ENCODE results near the gene DSCAM.

Gene DSCAM

GRCh38 chr21:40547906-40548513, 298.9 kb downstream of the DSCAM start:
- no peak for DNase-seq (ENCODE audit: low read depth)

GRCh38 chr21:40546647-40547046, 300.3 kb downstream of the DSCAM start:
- no peak for DNase-seq (ENCODE audit: low read depth)

DNA sequence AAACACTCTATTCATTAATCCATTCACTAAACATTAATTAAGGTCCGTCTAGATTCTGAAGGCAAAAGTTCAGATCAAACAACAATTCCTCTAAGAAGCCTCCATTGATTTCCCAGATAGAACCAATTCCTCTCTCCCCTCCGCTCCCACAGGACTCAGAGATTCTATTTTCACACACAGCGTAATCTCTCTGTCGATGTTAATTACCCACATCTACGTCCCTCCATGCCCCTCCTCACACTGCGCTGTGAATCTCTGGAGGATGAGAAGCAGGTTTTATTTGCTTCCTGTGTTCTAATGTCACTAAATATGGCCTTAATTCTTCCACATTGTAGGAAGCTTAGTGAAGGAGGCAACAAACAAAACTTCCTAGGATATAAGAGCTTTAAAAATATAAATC, 306.7 kb downstream of the DSCAM start:
- DNase-seq (ENCODE audit: low read depth) = no peak

GRCh38 chr21:40534886-40535285, 312.1 kb downstream of the DSCAM start:
- no peak for DNase-seq (ENCODE audit: low read depth)

DNA sequence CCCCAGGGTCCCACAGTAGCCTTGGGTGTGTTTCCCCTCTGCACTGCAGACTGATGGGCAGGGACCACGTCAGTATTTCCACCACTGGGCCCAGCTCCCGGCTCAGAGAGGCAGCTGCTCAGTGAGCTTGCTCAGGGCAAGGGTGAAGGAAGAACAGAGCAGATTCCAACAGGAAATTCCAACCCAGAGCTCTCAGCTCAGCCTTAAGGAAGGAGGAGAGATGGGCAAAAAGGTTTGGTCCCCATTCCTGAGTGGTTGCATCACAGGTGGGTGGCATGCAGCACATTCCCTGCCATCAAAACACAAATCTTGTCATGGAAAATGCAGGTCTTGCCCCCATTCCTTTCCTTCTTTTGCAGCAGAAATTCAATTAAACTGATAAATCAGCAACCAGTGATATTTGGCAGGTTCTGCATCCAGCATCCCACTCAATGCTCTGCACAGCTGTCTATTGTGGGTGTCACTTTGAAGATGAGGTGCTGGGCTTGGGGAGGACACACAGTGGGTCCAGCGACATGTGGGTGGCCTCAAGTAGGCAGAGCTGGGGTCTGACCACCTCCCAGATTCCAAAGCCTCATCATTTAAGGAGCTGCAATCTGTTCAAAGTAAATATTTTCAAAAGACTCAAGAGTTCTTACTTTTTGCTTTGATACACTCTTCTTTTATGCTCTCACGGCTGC, 315.4 kb downstream of the DSCAM start:
- no peak for DNase-seq (ENCODE audit: low read depth)

DNA sequence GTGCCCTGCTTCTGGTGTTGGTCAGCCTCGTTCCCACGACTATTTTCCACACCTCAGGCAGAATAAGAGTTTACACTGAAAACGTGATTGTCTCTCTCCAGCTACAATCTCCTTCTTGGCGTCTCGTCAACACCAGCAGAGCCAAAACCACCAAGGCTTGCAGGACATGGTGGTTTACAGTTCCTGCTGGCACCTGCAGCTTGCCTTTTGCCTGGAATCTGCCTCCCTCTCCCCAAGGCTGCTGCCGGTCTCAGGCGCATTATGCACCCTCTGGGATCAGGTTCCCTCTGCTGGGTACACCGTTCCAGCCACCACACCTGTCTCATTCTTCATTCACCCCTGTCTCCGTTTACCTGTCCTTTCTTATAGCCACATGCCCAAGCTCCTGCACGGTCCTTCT, 315.9 kb downstream of the DSCAM start:
- DNase-seq (ENCODE audit: low read depth) = no peak

DNA sequence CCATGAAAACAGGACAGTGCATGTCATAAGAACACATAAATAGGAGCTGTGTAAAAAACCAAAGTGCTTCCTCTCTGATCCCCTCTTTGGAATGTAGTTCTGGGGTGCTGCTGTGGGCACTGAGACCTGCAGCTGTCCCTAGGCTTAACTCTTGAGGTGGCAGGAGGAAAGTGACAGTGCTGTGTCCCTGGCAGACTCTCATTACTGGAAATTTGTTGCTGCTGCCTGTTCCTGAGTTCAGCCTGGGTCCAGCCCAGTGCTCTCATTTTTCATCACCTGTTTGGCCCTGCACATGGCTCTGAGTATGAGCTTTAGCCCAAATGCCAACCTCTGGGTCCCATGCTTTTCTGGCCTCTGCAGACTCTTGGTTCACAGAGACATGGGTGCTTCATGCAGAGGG, 329.3 kb downstream of the DSCAM start:
- DNase-seq (ENCODE audit: low read depth) = no peak

- DNase-seq (ENCODE audit: low read depth) = no peak
These were observed 330.6 kb downstream of the DSCAM start for GRCh38 chr21:40516335-40516734.

DNA sequence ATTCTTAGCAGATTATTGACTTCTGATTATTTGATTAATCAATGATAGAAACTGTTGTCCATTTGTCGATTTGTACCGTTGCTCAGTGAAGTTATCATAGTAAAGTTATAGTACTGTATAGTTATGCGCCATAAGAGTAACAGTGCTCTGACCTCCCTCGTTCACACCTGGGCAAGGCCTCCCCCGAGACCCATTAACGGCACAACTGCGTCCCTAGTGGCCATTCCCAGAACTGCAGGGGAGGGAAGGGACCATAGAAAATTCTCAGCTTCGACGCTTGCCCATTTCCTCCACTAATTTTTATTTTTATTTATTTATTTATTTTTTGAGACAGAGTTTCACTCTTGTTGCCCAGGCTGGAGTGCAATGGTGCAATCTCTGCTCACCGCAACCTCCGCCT, 334.4 kb downstream of the DSCAM start:
- peak; percentile 2 for DNase-seq (ENCODE audit: low read depth)

DNA sequence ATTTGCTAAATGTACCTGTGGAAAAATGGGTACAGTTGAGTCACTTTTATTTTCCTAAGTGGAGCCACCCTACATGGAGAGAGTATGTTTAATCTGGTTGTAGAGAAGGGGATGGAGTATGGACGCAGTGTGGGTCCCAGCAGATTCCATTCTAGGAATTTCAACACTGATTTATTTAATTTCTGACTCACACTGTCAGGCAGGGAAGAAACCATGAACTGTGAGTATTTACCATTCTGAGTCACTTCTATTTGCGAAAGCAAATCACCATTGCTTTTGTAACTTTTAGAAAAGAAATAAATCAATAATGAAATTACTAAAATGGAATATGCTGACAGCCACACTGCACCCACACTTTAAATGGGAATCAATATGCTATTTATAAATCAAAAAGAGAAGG, 339.0 kb downstream of the DSCAM start:
- DNase-seq (ENCODE audit: low read depth) = peak; percentile 20

DNA sequence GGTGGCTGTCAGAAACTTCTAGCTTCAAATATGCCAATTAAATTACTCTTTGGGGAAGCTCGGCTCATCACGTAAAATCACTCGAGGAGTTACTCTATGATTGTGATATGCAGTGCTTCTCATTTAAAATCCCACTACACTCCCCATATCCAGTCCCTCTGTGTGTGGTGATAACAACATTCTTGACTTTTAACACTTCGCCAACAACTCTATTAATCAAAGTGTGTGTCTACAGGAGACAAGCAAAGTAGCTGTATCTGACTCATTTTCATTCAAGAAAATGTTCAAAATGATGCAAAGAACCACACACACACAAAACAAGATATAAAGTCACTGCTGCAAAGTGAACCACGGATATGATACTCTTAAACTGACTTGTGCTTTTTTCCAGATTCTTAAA, 341.3 kb downstream of the DSCAM start:
- DNase-seq (ENCODE audit: low read depth) = no peak

DNA sequence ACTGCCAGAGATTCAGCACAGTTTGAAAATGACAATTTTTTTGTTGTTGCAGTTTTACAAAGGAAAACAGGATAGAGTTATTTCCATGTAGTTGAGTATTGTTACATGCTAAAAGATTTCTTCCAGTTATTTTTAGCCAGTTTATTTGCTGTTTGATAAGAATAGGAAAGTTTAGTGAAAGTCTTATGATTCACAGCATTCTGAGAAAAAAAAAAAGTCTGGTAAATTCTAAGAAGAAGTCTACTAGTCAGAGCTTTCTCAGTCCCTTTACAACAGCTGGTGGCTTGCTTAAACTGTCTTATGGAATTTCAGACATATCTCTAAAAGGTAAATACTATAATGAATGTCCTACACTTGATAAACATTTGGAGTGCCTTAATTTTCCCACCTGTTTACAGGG, 341.7 kb downstream of the DSCAM start:
- no peak for DNase-seq (ENCODE audit: low read depth)

DNA sequence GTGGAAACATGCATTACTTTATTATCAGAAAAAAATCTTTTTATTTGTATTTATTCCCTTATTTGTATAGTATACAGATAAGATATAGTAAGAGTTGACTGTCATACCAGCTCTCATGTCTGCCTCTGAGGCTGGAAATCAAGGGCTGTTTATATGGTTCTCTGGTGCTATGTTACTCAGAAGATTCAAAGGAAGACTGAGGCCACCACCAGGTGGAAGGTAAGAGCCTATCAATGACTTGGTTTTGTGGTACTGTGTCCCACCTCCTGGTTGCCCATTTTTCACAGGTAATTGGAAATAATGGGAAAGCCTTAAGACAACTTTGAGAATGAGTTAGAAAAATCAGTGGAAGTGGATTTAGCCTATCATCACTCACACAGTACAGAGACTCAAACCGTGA, 342.1 kb downstream of the DSCAM start:
- DNase-seq (ENCODE audit: low read depth) = no peak

GRCh38 chr21:40496116-40496515, 350.8 kb downstream of the DSCAM start:
- no peak for DNase-seq (ENCODE audit: low read depth)

- no peak for DNase-seq (ENCODE audit: low read depth)
These were observed 356.6 kb downstream of the DSCAM start for GRCh38 chr21:40490408-40490807.

GRCh38 chr21:40489001-40489400, 358.0 kb downstream of the DSCAM start:
- no peak for DNase-seq (ENCODE audit: low read depth)

- DNase-seq (ENCODE audit: low read depth) = no peak
These were observed 365.2 kb downstream of the DSCAM start for GRCh38 chr21:40481764-40482163.

DNA sequence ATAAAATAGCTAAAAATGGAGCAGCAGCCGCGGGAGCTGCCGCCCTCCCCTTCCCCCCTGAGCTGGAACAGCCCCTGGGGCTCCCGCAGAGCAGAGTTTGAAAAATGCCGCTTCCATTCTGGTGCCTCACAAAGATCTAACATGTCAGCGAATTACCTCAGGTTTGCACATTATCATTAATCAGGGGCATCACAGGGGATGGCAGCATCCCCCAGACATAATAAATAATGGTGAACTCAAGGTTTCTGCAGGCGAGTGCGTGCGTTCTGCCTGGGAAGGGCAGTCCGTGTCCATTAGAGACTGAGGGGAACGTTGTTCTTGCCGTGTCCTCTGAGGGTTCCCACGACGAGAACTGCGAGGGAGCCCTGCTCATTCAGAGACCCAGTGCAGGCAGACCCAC, 372.4 kb downstream of the DSCAM start:
- no peak for DNase-seq (ENCODE audit: low read depth)

GRCh38 chr21:40472013-40472412, 374.9 kb downstream of the DSCAM start:
- no peak for DNase-seq (ENCODE audit: low read depth)

DNA sequence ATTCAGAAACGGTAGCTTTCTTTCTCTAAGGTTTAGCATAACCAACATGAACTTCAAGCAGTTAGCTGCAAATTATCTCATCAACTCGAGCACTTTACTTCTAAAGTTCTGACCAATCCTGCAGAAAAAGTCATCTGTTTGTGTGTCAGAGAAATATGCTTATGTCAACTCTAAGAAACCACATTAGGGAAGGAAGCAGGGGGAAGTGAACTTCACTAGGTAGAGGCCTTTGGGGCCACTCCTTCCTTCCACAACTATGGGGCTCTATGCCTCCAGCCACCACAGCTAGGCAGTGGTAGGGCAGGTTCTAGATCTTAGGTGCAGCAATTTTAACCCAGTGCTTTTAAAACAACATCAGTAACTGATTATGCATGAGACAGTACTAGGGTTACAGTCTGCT, 375.9 kb downstream of the DSCAM start:
- no peak for DNase-seq (ENCODE audit: low read depth)

- DNase-seq (ENCODE audit: low read depth) = peak; percentile 18
These were observed 380.0 kb downstream of the DSCAM start for GRCh38 chr21:40466893-40467483.

- DNase-seq (ENCODE audit: low read depth) = no peak
These were observed 381.6 kb downstream of the DSCAM start for GRCh38 chr21:40465382-40465781.

DNA sequence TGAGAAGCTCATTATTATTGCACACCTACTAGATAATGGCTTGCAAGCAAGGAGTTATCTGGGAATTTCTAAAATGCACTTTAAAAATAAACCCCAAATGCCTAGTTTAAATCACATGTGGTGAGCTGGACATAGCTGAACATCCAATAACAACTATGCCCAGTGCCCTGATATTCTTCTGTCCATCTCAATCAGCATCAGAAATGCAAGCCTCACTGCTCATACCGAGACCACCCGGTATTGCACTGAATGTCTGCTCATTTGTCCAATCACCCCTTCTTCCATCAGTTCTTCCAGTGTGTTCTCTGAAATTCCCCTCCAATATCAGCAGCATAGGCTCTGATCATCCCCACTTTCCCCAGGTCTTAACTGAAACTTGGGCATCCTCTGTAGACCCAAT, 383.8 kb downstream of the DSCAM start:
- DNase-seq (ENCODE audit: low read depth) = no peak

DNA sequence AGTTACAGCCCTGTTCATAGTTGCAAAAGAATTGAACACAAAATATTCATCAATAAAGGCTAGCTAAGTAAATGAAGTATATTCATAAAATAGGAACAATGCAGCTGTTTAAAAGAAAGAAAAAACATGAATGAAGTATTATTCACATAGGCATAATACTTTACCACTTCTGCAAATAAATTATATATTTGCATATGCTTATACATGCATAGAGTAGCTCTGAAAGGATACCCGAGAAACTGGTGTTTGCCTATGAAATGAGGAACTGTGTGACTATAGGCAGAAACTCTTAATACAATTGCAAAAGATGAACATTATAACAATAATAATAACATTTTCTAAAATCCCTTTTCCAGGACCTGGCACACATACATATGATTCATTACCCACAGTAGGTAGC, 385.9 kb downstream of the DSCAM start:
- no peak for DNase-seq (ENCODE audit: low read depth)

Measured in ELR (cell line).